NB4 (cell line): Measurements from ENCODE around the gene RBBP8NL.

Experiments
- MAX ChIP-seq: IDR thresholded peaks from 2 replicates; pipeline ENCODE4 v1.6.1; 2011; ENCODE audit warnings: low read depth, low read length
- POLR2A ChIP-seq: IDR thresholded peaks from 2 replicates; pipeline ENCODE4 v1.6.1; 2011; ENCODE audit warnings: mild to moderate bottlenecking; ENCODE audit not compliant: insufficient read length; ENCODE audit errors: extremely low read depth
- TF ChIP-seq, protein P1 (sequence below): IDR thresholded peaks from one replicate; pipeline ENCODE4 v1.5.1; 2012; ENCODE audit warnings: low read depth, low read length

DNA sequence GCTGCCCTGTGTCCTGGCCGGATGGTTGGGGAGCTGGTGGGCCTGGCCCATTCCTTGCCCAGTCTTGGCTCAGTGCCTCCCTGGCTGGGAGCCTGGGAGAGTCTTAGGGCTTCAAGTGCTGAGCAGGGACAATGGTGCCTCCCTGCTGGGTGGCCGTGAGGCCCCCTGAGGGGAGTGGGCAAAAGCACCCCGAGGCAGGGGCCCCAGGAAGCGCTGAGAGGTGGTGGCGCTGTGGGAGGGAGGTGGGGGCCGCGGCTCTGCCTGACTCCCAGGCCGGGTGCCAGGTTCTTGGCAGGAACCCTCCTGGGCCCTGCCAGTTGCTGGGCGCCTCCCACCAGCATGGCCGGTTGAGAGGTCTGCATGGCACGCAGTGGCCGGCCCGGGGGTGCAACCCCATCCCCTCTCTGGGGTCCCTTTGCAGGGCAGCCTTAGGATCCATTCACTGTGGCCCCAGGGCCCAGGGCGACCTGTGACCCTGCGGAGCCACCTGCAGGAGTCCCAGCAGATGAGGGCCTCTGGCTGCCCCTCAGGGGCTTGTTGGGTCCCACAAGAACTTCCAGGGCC lies 49.6 kb downstream of the RBBP8NL start:
- TF ChIP-seq, protein P1, sequence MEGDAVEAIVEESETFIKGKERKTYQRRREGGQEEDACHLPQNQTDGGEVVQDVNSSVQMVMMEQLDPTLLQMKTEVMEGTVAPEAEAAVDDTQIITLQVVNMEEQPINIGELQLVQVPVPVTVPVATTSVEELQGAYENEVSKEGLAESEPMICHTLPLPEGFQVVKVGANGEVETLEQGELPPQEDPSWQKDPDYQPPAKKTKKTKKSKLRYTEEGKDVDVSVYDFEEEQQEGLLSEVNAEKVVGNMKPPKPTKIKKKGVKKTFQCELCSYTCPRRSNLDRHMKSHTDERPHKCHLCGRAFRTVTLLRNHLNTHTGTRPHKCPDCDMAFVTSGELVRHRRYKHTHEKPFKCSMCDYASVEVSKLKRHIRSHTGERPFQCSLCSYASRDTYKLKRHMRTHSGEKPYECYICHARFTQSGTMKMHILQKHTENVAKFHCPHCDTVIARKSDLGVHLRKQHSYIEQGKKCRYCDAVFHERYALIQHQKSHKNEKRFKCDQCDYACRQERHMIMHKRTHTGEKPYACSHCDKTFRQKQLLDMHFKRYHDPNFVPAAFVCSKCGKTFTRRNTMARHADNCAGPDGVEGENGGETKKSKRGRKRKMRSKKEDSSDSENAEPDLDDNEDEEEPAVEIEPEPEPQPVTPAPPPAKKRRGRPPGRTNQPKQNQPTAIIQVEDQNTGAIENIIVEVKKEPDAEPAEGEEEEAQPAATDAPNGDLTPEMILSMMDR = no peak
- no peak for TF ChIP-seq MAX
- TF ChIP-seq POLR2A = no peak
